WTC11 (cell line): ENCODE results near the gene PASD1. TPM values are rescaled to one million over a fixed set of nuclear protein-coding genes. Genes with fewer than 3 reads are reported as not detected.
"Not testable (repeated sequence)": the region's sequence is repeated elsewhere in the genome, so short reads cannot be mapped to it uniquely, and the experiment has no call there.

ENCODE experiments used
- ATAC-seq: fragments of 200-7000 bp; cut with Tn5 transposase; 2 replicates; pipeline ENCODE4 v1.10.0; 2021; ENCODE audit warnings: mild to moderate bottlenecking, moderate library complexity
- CTCF ChIA-PET: fragments of 300-600 bp; sonication (Branson Sonifier 250); formaldehyde crosslinking; loops from one replicate; lab custom pipeline; 2021; ENCODE audit warnings: antibody characterized with exemption; lab: Charles Lee
- POLR2A ChIA-PET: fragments of 350-600 bp; sonication (Branson Sonifier 250); formaldehyde crosslinking; loops from one replicate; lab custom pipeline; 2021; ENCODE audit warnings: antibody characterized with exemption; lab: Charles Lee
- DNase-seq: peaks from one replicate; pipeline ENCODE4 v3.0.0; 2021; ENCODE audit warnings: low spot score
- H3K27ac Mint-ChIP-seq: 2 replicates; pipeline ENCODE4 v1.8.0; 2021; ENCODE audit warnings: mixed read lengths
- H3K27me3 Mint-ChIP-seq: 2 replicates; pipeline ENCODE4 v1.8.0; 2021; ENCODE audit warnings: low read depth, mild to moderate bottlenecking, moderate library complexity, mixed read lengths
- H3K36me3 Mint-ChIP-seq: 2 replicates; pipeline ENCODE4 v1.8.0; 2021; ENCODE audit warnings: mixed read lengths
- H3K4me1 Mint-ChIP-seq: 2 replicates; pipeline ENCODE4 v1.8.0; 2022; ENCODE audit warnings: mixed read lengths
- H3K4me3 Mint-ChIP-seq: 2 replicates; pipeline ENCODE4 v1.8.0; 2021; ENCODE audit warnings: mild to moderate bottlenecking, moderate library complexity, mixed read lengths
- H3K9me3 Mint-ChIP-seq: 2 replicates; pipeline ENCODE4 v1.8.0; 2021; ENCODE audit warnings: mixed read lengths
- ATF1 ChIP-seq: sonication (generic); formaldehyde crosslinking; IDR thresholded peaks from 2 replicates; pipeline ENCODE4 v1.8.1; 2023; ENCODE audit warnings: mild to moderate bottlenecking, moderate library complexity, missing genetic modification reagents
- CREB1 ChIP-seq: sonication (generic); formaldehyde crosslinking; IDR thresholded peaks from 2 replicates; pipeline ENCODE4 v1.8.0; 2023; ENCODE audit warnings: mild to moderate bottlenecking, missing genetic modification reagents
- ETV6 ChIP-seq: sonication (generic); formaldehyde crosslinking; IDR thresholded peaks from 2 replicates; pipeline ENCODE4 v1.8.1; 2022; ENCODE audit warnings: mild to moderate bottlenecking, missing genetic modification reagents
- HMGA2 ChIP-seq: fragments of 250-450 bp; sonication (Bioruptor Pico); IDR thresholded peaks from 2 replicates; pipeline ENCODE4 v1.4.0; 2021; ENCODE audit warnings: mild to moderate bottlenecking, moderate library complexity
- MYBL2 ChIP-seq: sonication (generic); formaldehyde crosslinking; IDR thresholded peaks from 2 replicates; pipeline ENCODE4 v1.8.1; 2023; ENCODE audit warnings: mild to moderate bottlenecking, moderate library complexity, missing genetic modification reagents
- OVOL2 ChIP-seq: fragments of 250-450 bp; sonication (Bioruptor Pico); IDR thresholded peaks from 2 replicates; pipeline ENCODE4 v1.9.0; 2021; ENCODE audit warnings: mild to moderate bottlenecking, borderline replicate concordance
- PRRX2 ChIP-seq: fragments of 250-450 bp; sonication (Bioruptor Pico); IDR thresholded peaks from 2 replicates; pipeline ENCODE4 v1.8.0; 2021; ENCODE audit warnings: mild to moderate bottlenecking
- RORB ChIP-seq: fragments of 250-450 bp; sonication (Bioruptor Pico); IDR thresholded peaks from 2 replicates; pipeline ENCODE4 v1.9.0; 2021; ENCODE audit warnings: mild to moderate bottlenecking
- SMAD4 ChIP-seq: sonication (generic); formaldehyde crosslinking; IDR thresholded peaks from 2 replicates; pipeline ENCODE4 v1.8.0; 2022; ENCODE audit warnings: mild to moderate bottlenecking, missing genetic modification reagents
- SP1 ChIP-seq: sonication (generic); formaldehyde crosslinking; conservative IDR thresholded peaks from 2 replicates; pipeline ENCODE4 v1.8.1; 2022; ENCODE audit warnings: missing genetic modification reagents
- ZBTB43 ChIP-seq: sonication (generic); formaldehyde crosslinking; IDR thresholded peaks from 2 replicates; pipeline ENCODE4 v1.8.1; 2023; ENCODE audit warnings: mild to moderate bottlenecking, missing genetic modification reagents
- ZNF219 ChIP-seq: sonication (generic); formaldehyde crosslinking; IDR thresholded peaks from 2 replicates; pipeline ENCODE4 v1.8.0; 2023; ENCODE audit warnings: missing genetic modification reagents, mild to moderate bottlenecking, borderline replicate concordance
- ZNF317 ChIP-seq: sonication (generic); formaldehyde crosslinking; IDR thresholded peaks from 2 replicates; pipeline ENCODE4 v1.8.1; 2023; ENCODE audit warnings: low read depth, mild to moderate bottlenecking, moderate library complexity, missing genetic modification reagents, borderline replicate concordance
- total RNA-seq: library from RNA; stranded (reverse); gene quantifications from 3 replicates; pipeline ENCODE4 v1.2.3, GENCODE V29; 2021
- TF ChIP-seq, protein P1 (sequence below): fragments of 250-450 bp; sonication (Bioruptor Pico); IDR thresholded peaks from 2 replicates; pipeline ENCODE4 v1.9.0; 2021; ENCODE audit warnings: mild to moderate bottlenecking
- TF ChIP-seq, protein P2 (sequence below): fragments of 250-450 bp; sonication (Bioruptor Pico); IDR thresholded peaks from 2 replicates; pipeline ENCODE4 v1.9.0; 2021; ENCODE audit warnings: moderate library complexity, mild to moderate bottlenecking, inconsistent platforms, borderline replicate concordance
- TF ChIP-seq, protein P3 (sequence below): sonication (generic); formaldehyde crosslinking; IDR thresholded peaks from 2 replicates; pipeline ENCODE4 v1.8.0; 2023; ENCODE audit warnings: mild to moderate bottlenecking, missing genetic modification reagents
- TF ChIP-seq, protein P4 (sequence below): sonication (generic); formaldehyde crosslinking; IDR thresholded peaks from 2 replicates; pipeline ENCODE4 v1.8.1; 2023; ENCODE audit warnings: mild to moderate bottlenecking, missing genetic modification reagents
- TF ChIP-seq, protein P5 (sequence below): sonication (generic); formaldehyde crosslinking; conservative IDR thresholded peaks from 2 replicates; pipeline ENCODE4 v1.8.1; 2023; ENCODE audit warnings: mild to moderate bottlenecking, low read depth, missing genetic modification reagents, moderate library complexity
- TF ChIP-seq, protein P6 (sequence below): sonication (generic); formaldehyde crosslinking; IDR thresholded peaks from 2 replicates; pipeline ENCODE4 v1.8.1; 2022; ENCODE audit warnings: low read depth, mild to moderate bottlenecking, moderate library complexity, missing genetic modification reagents, borderline replicate concordance

The PASD1 gene
- total RNA-seq, 1 experiment from 2014 or later, result not detected

GRCh38 chrX:151564035-151564434, 560 bp downstream of the PASD1 start:
- Mint-ChIP-seq H3K36me3 (peaks cover 4% of the 10 kb centered on the region; the same call in 1 of the 2 replicates), H3K4me1 (no peaks in the 10 kb centered on the region), H3K9me3 (no peaks in the 10 kb centered on the region), H3K4me3 (no peak overlapping the region), H3K27ac (no peak overlapping the region), H3K27me3 (peaks cover 2% of the 10 kb centered on the region; the same call in 1 of the 2 replicates)
- no peak for ATAC-seq
- TF ChIP-seq ETV6 (CRISPR knock-in tag) (no peak), PRRX2 (CRISPR knock-in tag) (no peak), ZNF219 (no peak), SMAD4 (no peak), ZNF317 (CRISPR knock-in tag) (no peak), ATF1 (CRISPR knock-in tag) (no peak), ZBTB43 (CRISPR knock-in tag) (no peak), MYBL2 (CRISPR knock-in tag) (no peak), RORB (CRISPR knock-in tag) (no peak)
- TF ChIP-seq, protein P1, sequence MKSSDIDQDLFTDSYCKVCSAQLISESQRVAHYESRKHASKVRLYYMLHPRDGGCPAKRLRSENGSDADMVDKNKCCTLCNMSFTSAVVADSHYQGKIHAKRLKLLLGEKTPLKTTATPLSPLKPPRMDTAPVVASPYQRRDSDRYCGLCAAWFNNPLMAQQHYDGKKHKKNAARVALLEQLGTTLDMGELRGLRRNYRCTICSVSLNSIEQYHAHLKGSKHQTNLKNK (CRISPR knock-in tag), result no peak
- TF ChIP-seq, protein P2, sequence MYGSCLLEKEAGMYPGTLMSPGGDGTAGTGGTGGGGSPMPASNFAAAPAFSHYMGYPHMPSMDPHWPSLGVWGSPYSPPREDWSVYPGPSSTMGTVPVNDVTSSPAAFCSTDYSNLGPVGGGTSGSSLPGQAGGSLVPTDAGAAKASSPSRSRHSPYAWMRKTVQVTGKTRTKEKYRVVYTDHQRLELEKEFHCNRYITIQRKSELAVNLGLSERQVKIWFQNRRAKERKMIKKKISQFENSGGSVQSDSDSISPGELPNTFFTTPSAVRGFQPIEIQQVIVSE (CRISPR knock-in tag), result no peak
- TF ChIP-seq, protein P3, sequence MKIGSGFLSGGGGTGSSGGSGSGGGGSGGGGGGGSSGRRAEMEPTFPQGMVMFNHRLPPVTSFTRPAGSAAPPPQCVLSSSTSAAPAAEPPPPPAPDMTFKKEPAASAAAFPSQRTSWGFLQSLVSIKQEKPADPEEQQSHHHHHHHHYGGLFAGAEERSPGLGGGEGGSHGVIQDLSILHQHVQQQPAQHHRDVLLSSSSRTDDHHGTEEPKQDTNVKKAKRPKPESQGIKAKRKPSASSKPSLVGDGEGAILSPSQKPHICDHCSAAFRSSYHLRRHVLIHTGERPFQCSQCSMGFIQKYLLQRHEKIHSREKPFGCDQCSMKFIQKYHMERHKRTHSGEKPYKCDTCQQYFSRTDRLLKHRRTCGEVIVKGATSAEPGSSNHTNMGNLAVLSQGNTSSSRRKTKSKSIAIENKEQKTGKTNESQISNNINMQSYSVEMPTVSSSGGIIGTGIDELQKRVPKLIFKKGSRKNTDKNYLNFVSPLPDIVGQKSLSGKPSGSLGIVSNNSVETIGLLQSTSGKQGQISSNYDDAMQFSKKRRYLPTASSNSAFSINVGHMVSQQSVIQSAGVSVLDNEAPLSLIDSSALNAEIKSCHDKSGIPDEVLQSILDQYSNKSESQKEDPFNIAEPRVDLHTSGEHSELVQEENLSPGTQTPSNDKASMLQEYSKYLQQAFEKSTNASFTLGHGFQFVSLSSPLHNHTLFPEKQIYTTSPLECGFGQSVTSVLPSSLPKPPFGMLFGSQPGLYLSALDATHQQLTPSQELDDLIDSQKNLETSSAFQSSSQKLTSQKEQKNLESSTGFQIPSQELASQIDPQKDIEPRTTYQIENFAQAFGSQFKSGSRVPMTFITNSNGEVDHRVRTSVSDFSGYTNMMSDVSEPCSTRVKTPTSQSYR (CRISPR knock-in tag), result no peak
- TF ChIP-seq, protein P4, sequence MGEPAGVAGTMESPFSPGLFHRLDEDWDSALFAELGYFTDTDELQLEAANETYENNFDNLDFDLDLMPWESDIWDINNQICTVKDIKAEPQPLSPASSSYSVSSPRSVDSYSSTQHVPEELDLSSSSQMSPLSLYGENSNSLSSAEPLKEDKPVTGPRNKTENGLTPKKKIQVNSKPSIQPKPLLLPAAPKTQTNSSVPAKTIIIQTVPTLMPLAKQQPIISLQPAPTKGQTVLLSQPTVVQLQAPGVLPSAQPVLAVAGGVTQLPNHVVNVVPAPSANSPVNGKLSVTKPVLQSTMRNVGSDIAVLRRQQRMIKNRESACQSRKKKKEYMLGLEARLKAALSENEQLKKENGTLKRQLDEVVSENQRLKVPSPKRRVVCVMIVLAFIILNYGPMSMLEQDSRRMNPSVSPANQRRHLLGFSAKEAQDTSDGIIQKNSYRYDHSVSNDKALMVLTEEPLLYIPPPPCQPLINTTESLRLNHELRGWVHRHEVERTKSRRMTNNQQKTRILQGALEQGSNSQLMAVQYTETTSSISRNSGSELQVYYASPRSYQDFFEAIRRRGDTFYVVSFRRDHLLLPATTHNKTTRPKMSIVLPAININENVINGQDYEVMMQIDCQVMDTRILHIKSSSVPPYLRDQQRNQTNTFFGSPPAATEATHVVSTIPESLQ (CRISPR knock-in tag), result no peak
- DNase-seq, result no peak
- CTCF ChIA-PET, result no interaction called here
- POLR2A ChIA-PET, result no interaction called here

DNA sequence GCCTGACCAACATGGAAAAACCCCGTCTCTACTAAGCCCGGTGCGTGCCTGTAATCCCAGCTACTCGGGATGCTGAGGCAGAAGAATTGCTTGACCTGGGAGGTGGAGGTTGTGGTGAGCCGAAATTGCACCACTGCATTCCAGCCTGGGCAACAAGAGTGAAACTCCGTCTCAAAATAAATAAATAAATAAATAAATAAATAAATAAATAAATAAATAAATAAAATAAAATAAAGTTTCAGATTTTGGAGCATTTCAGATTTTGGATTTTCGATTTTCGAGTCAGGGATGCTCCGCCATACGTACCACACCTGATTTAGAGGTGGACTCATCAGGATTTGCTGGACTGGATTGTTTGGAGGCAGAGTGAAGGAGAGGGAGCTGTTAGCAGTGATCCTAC, 3.4 kb downstream of the PASD1 start:
- H3K27me3 Mint-ChIP-seq, H3K27ac Mint-ChIP-seq, H3K4me3 Mint-ChIP-seq, H3K9me3 Mint-ChIP-seq, H3K4me1 Mint-ChIP-seq, ATAC-seq, H3K36me3 Mint-ChIP-seq, CTCF ChIA-PET, DNase-seq, POLR2A ChIA-PET: not testable (repeated sequence)

GRCh38 chrX:151570561-151570960, 7.1 kb downstream of the PASD1 start:
- CTCF ChIA-PET, result no interaction called here
- no peak for ATAC-seq
- TF ChIP-seq, protein P2 (CRISPR knock-in tag), result no peak
- TF ChIP-seq RORB (CRISPR knock-in tag), result no peak
- no peak for TF ChIP-seq OVOL2 (CRISPR knock-in tag)
- TF ChIP-seq, protein P5, sequence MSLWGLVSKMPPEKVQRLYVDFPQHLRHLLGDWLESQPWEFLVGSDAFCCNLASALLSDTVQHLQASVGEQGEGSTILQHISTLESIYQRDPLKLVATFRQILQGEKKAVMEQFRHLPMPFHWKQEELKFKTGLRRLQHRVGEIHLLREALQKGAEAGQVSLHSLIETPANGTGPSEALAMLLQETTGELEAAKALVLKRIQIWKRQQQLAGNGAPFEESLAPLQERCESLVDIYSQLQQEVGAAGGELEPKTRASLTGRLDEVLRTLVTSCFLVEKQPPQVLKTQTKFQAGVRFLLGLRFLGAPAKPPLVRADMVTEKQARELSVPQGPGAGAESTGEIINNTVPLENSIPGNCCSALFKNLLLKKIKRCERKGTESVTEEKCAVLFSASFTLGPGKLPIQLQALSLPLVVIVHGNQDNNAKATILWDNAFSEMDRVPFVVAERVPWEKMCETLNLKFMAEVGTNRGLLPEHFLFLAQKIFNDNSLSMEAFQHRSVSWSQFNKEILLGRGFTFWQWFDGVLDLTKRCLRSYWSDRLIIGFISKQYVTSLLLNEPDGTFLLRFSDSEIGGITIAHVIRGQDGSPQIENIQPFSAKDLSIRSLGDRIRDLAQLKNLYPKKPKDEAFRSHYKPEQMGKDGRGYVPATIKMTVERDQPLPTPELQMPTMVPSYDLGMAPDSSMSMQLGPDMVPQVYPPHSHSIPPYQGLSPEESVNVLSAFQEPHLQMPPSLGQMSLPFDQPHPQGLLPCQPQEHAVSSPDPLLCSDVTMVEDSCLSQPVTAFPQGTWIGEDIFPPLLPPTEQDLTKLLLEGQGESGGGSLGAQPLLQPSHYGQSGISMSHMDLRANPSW (CRISPR knock-in tag), result no peak
- TF ChIP-seq CREB1, result no peak
- no peak for TF ChIP-seq HMGA2 (CRISPR knock-in tag)
- TF ChIP-seq SP1, result no peak
- TF ChIP-seq, protein P6, sequence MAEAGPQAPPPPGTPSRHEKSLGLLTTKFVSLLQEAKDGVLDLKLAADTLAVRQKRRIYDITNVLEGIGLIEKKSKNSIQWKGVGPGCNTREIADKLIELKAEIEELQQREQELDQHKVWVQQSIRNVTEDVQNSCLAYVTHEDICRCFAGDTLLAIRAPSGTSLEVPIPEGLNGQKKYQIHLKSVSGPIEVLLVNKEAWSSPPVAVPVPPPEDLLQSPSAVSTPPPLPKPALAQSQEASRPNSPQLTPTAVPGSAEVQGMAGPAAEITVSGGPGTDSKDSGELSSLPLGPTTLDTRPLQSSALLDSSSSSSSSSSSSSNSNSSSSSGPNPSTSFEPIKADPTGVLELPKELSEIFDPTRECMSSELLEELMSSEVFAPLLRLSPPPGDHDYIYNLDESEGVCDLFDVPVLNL (CRISPR knock-in tag), result no peak

More at GRCh38 chrX:151570561-151570960, 7.1 kb downstream of the PASD1 start:
- H3K27ac Mint-ChIP-seq, result no peak overlapping the region
- no peaks in the 10 kb centered on the region for H3K27me3 Mint-ChIP-seq
- no peak for DNase-seq
- POLR2A ChIA-PET, result no interaction called here
- H3K36me3 Mint-ChIP-seq, result no peaks in the 10 kb centered on the region
- no peak overlapping the region for H3K4me3 Mint-ChIP-seq
- H3K9me3 Mint-ChIP-seq, result no peaks in the 10 kb centered on the region
- no peaks in the 10 kb centered on the region for H3K4me1 Mint-ChIP-seq
